HUDEP-2 (cell line): ENCODE data around the gene C1orf198.

Source experiments
- DNase-seq, 76 experiments: peaks; one replicate each; lab custom pipeline; 2025; ENCODE audit not compliant: unreplicated experiment in 76 of 76; lab: John Stamatoyannopoulos, UW

Gene C1orf198

DNA sequence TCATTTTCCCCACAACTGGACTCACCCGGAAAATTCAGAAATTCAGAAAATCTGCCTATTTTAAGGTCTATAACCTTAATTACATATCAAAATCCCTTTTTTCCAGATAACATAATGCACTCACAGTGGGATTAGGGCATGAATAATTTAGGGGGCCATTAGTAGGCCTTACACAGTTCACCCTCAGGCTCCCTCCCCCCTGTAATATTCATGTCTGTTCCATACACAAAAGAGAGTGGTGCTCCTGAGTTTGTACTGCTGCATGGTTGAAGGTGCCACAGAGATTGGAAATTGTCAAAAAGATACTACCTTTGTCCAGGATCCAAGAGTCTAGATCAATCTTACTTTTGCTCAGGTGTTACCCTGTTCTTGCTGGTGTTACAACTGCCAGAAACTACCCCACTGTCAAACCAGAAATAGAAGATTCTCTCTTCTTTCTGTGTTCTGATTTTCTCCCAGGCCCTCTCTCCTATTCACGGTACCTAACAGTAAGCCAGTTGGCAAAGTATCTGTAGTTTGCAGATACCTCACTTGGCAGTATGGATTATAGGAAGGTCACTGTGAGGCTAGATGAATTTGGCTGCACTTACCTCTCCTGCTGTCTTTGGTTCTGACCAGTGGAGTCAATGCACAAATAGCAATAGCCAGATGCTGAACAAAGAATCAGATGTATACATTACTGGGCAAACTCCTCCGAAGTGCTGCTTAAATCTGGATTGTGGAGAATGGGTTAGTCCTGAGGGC is 53.2 kb downstream of the C1orf198 start:
- DNase-seq: no peak

DNA sequence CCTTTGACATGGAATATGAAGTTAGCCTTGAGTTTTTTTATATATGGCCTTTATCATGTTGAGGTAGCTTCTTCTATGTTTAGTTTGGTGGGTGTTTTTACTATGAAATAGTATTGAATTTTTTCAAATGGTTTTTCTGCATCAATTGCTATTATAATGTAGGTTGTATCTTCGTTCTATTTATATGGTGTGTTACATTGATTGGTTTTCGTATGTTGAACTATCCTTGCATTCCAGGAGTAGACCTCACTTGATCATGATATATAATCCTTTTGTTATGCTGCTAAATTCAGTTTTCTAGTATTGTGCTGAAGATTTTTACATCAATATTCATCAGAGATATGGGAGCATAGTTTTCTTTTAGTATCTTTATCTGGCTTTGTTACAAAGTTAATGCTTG is 55.8 kb downstream of the C1orf198 start:
- DNase-seq: no peak

- DNase-seq: no peak
Observed at GRCh38 chr1:230809256-230809990, 58.9 kb downstream of the C1orf198 start.

DNA sequence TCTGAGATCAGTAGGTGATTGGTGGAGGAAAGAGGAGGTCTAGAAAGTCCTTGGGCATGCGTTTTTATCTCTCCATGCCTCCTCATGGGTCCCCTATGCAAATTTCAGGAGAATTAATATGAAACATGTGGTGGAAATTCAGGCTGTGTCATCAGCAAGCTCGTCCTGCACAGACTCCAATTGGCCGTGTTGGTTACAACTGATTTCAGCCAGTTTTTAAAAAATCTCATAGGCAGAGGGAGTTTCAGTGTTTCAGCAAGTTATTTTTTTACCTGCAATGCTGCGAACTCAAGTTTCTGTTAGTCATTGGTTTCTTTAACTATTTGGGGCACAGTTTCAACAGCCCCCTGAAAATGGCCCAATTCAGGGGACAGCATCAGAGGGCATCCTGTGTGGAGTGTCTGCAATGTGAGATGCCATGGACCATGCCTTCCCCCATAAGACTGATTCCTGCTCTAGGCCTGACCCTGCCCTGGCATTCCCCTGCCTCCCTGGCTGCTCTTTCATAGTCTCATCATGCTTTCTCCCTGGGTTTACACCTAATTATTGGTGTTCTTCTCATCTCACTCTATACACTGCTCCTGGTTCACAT is 59.9 kb downstream of the C1orf198 start:
- no peak for DNase-seq

- no peak for DNase-seq
Observed at GRCh38 chr1:230807561-230808280, 60.6 kb downstream of the C1orf198 start.

GRCh38 chr1:230807029-230807428 is 61.3 kb downstream of the C1orf198 start:
- DNase-seq: no peak

DNA sequence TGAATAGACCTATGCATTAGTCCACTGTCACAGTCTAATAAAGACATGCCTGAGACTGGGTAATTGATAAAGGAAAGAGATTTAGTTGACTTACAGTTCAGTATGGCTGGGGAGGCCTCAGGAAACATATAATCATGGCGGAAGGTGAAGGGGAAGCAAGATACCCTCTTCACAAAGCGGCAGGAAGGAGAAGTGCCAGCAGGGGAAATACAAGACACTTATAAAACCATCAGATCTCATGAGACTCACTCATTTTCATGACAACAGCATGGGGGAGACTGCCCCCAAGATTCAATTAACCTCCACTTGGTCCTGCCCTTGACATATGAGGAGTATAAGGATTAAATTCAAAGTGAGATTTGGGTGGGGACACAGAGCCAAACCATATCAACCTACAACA is 61.8 kb downstream of the C1orf198 start:
- DNase-seq: no peak

GRCh38 chr1:230804396-230804795 is 63.9 kb downstream of the C1orf198 start:
- no peak for DNase-seq

- no peak for DNase-seq
Observed at GRCh38 chr1:230800891-230801840, 67.2 kb downstream of the C1orf198 start.

- DNase-seq: no peak
Observed at GRCh38 chr1:230798491-230798890, 69.8 kb downstream of the C1orf198 start.

- DNase-seq: peak in 50 of 76 experiments; percentile 2 to 68 (median 31)
Observed at GRCh38 chr1:230797942-230798365, 70.4 kb downstream of the C1orf198 start.

DNA sequence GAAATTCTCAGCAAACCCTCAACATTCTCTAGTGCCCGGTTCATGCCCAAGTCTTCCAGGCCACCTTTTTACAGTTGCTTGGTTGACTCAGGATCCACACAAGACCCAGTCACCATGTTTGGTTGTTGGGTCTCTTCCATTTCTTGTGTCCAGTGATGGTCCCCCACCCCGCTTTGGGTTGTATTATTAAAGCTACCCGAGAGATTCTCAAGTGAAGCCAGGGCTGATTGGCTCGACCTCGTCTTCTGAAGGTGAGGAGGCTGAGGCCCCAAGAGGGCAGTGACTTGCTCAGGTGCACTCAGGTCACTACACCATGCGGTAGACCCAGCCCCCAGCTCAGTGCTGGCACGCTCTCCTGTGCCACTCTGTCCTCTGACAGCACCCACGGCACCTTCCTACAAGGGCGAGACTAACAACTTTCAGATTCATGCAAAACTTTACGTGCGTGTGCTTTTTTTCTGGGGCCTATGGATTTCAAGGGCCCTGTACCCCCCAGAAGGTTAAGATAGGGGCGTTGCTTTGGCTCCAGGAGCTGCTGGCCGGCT is 70.9 kb downstream of the C1orf198 start:
- DNase-seq: no peak

DNA sequence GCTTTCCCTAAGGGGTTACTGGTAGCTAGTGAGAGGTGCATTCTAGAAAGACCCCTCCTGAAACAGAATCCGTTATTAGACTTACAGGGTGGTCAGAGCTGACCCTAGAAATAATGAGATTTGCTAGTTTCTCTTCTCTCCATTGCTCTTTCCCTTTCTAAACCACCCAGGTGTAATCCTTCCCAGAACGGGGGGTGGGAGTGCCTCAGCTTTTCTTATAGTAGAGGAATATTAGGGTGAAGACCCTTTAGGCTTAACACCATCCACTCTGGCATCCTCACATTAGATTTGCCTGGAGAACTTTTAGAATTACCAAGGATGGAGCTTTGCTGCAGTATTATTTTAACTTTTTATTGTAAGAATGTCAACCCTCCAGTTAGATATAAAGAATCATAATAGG is 71.7 kb downstream of the C1orf198 start:
- DNase-seq: no peak

- DNase-seq: no peak
Observed at GRCh38 chr1:230794871-230795605, 73.3 kb downstream of the C1orf198 start.

DNA sequence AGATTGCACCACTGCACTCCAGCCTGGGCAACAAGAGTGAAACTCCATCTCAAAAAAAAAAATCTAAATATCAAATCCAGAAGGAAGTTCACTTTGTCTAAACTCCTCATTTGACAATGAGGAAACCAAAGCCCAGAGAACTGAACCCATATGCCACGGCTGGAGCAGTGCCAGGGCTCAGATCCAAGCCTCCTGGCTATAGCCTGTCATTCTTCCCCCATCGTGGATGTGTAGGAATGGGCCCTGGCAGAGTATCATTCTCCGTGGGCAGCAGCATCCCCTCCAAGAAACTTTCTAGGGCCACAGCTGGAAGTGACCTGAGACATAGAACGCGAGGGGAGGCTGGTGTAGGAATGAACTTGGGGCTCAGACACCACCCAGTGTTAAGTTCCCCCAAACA is 73.9 kb downstream of the C1orf198 start:
- no peak for DNase-seq

DNA sequence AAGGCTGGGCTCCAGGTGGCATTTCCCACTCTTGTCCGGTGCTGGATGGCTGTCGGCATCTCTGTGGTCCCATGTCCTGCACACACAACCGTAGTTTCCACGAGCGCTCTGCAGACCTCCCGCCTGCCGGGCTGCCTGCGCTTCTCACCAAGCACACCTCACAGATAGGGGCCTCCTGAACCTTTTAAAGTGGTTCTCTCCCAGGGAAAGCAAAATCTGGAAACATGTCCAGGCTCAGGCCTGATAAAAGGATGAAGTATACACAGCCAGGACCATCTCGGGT is 74.9 kb downstream of the C1orf198 start:
- no peak for DNase-seq

GRCh38 chr1:230792691-230793462 is 75.4 kb downstream of the C1orf198 start:
- DNase-seq: peak in 2 of 76 experiments; percentile 4 to 23

GRCh38 chr1:230791986-230792564 is 76.2 kb downstream of the C1orf198 start:
- DNase-seq: no peak
